Endothelial cell of umbilical vein (primary cell): ENCODE measurements around the gene DMPK. TPM values are rescaled to one million over a fixed set of nuclear protein-coding genes. Genes with fewer than 3 reads are reported as not detected.

Source experiments
- BruUV-seq: library from RNA; stranded (reverse); fragments of 400-500 nt; replicated peaks from 2 replicates; lab custom pipeline; 2021; lab: Mats Ljungman, UMichigan
- CTCF ChIA-PET: fragments of 300-600, 350-600 bp; sonication (Branson Sonifier 250); formaldehyde crosslinking; loops from one replicate; lab custom pipeline; 2021; ENCODE audit warnings: antibody characterized with exemption, inconsistent platforms; lab: Charles Lee
- POLR2A ChIA-PET: fragments of 300-600, 350-600 bp; sonication (Branson Sonifier 250); formaldehyde crosslinking; loops from one replicate; lab custom pipeline; 2021; ENCODE audit warnings: antibody characterized with exemption, inconsistent platforms; lab: Charles Lee
- DNase-seq: peaks from one replicate; pipeline ENCODE4 v3.0.0-alpha.2; 2011; ENCODE audit warnings: low read depth, low spot score
- FAIRE-seq: peaks from 2 replicates; lab custom pipeline; 2011; peaks lifted over from hg19 to GRCh38; lab: Jason Lieb, UNC
- H2AFZ ChIP-seq: 2 replicates; pipeline ENCODE4 v1.6.0; 2012; ENCODE audit warnings: low read depth, low read length, control low read depth, inconsistent platforms
- H3K27ac ChIP-seq: 2 replicates; pipeline ENCODE4 v1.5.1; 2011; ENCODE audit warnings: low read depth, mild to moderate bottlenecking, control low read depth, low read length, moderate library complexity; ENCODE audit not compliant: insufficient read depth
- H3K27me3 ChIP-seq, 2 experiments: 2 replicates each; pipeline versions ENCODE4 v1.6.0 to v1.6.1; 2011; ENCODE audit warnings: low read length in 2 of 2, mixed read lengths in 1 of 2; ENCODE audit not compliant: control insufficient read depth in 2 of 2, insufficient read depth in 2 of 2
- H3K36me3 ChIP-seq, 2 experiments: 2 replicates in 1 of 2; 3 replicates in 1 of 2; pipeline ENCODE4 v1.5.1; 2011; ENCODE audit warnings: low read length in 2 of 2, mild to moderate bottlenecking in 1 of 2, moderate library complexity in 1 of 2; ENCODE audit not compliant: control insufficient read depth in 2 of 2, insufficient read depth in 2 of 2; ENCODE audit errors: extremely low read depth in 1 of 2
- H3K4me1 ChIP-seq: 3 replicates; pipeline ENCODE4 v1.5.1; 2011; ENCODE audit warnings: mild to moderate bottlenecking, low read length; ENCODE audit not compliant: control insufficient read depth, insufficient read depth; ENCODE audit errors: extremely low read depth
- H3K4me2 ChIP-seq: 2 replicates; pipeline ENCODE4 v1.6.1; 2011; ENCODE audit warnings: low read length, control low read depth, mixed read lengths; ENCODE audit not compliant: insufficient read depth
- H3K4me3 ChIP-seq, 3 experiments: fragments of 200-600 bp in 1 of 3; sonication (generic), shearing (Covaris generic) in 1 of 3; replicated peaks in 1 of 3; 2 replicates each; pipeline ENCODE4 v1.5.1; 2011 to 2016; ENCODE audit warnings: control low read depth in 3 of 3, low read length in 3 of 3, mild to moderate bottlenecking in 2 of 3, inconsistent platforms in 1 of 3, low read depth in 1 of 3, moderate library complexity in 1 of 3; ENCODE audit not compliant: insufficient read depth in 1 of 3
- H3K79me2 ChIP-seq: 2 replicates; pipeline ENCODE4 v1.6.0; 2012; ENCODE audit warnings: low read length, inconsistent platforms; ENCODE audit not compliant: control insufficient read depth, insufficient read depth
- H3K9ac ChIP-seq: replicated peaks from 2 replicates; pipeline ENCODE3; 2011; ENCODE audit warnings: low read length, control low read depth; ENCODE audit not compliant: insufficient read depth; ENCODE audit errors: extremely low read depth
- H3K9me1 ChIP-seq: replicated peaks from 3 replicates; pipeline ENCODE4 v1.6.0; 2011; ENCODE audit warnings: mild to moderate bottlenecking, low read length; ENCODE audit not compliant: control insufficient read depth, insufficient read depth; ENCODE audit errors: extremely low read depth
- H3K9me3 ChIP-seq: replicated peaks from 2 replicates; pipeline ENCODE4 v1.5.1; 2012; ENCODE audit warnings: low read length, inconsistent platforms; ENCODE audit not compliant: control insufficient read depth, insufficient read depth
- H4K20me1 ChIP-seq: replicated peaks from 2 replicates; pipeline ENCODE3; 2011; ENCODE audit warnings: mild to moderate bottlenecking, low read length; ENCODE audit not compliant: control insufficient read depth, insufficient read depth; ENCODE audit errors: extremely low read depth
- EZH2 ChIP-seq: IDR thresholded peaks from 2 replicates; pipeline ENCODE4 v1.6.1; 2012; ENCODE audit warnings: borderline replicate concordance, low read depth, mild to moderate bottlenecking, moderate library complexity, low read length, inconsistent platforms; ENCODE audit not compliant: severe bottlenecking
- FOS ChIP-seq: IDR thresholded peaks from 2 replicates; pipeline ENCODE4 v1.6.1; 2011; ENCODE audit warnings: mild to moderate bottlenecking, low read length, moderate library complexity, borderline replicate concordance; ENCODE audit not compliant: insufficient read depth
- GATA2 ChIP-seq: IDR thresholded peaks from 2 replicates; pipeline ENCODE4 v1.7.0; 2011; ENCODE audit warnings: low read depth, mild to moderate bottlenecking, moderate library complexity, mixed read lengths, low read length; ENCODE audit not compliant: insufficient read length, insufficient read depth
- JUN ChIP-seq: IDR thresholded peaks from 2 replicates; pipeline ENCODE4 v1.6.1; 2011; ENCODE audit warnings: borderline replicate concordance, low read depth; ENCODE audit not compliant: insufficient read length, insufficient read depth
- MYC ChIP-seq: IDR thresholded peaks from one replicate; pipeline ENCODE4 v1.6.1; 2011; ENCODE audit warnings: mild to moderate bottlenecking, low read depth, low read length
- POLR2A ChIP-seq: IDR thresholded peaks from 2 replicates; pipeline ENCODE4 v1.6.1; 2012; ENCODE audit warnings: low read depth, mild to moderate bottlenecking, control low read depth, low read length
- POLR2AphosphoS5 ChIP-seq: IDR thresholded peaks from 2 replicates; pipeline ENCODE4 v1.6.1; 2012; ENCODE audit warnings: low read depth, mild to moderate bottlenecking, control low read depth, low read length, moderate library complexity; ENCODE audit not compliant: insufficient read depth
- dilution Hi-C: fragments of 300-500 bp; cut with MboI; formaldehyde crosslinking; loops from one replicate; pipeline ENCODE4 v1.15.0; 2019; ENCODE audit warnings: low sequenced_read_pairs; ENCODE audit not compliant: extremely low pct_ligation_motif_present
- intact Hi-C: fragments of 100-400 bp; cut with micrococcal nuclease; formaldehyde crosslinking; loops from one replicate; pipeline ENCODE4 v1.10.0; 2022
- polyA plus RNA-seq, 4 experiments: library from polyadenylated mRNA; depleted of rRNA in 3 of 4; stranded (reverse) in 3 of 4; unstranded in 1 of 4; fragments of >200 nt; gene quantifications; 2 replicates each; pipeline versions ENCODE4 v1.2.1 to v1.2.3, GENCODE V29; 2011 to 2012; ENCODE audit warnings: missing spikeins in 1 of 4
- total RNA-seq: library from RNA; stranded (reverse); gene quantifications from 2 replicates; pipeline ENCODE4 v1.2.3, GENCODE V29; 2021
- TF ChIP-seq, protein P1 (sequence below), 2 donors: IDR thresholded peaks; 1 replicate in 1 of 2; 2 replicates in 1 of 2; pipeline ENCODE4 v1.5.1; 2011; ENCODE audit warnings: low read length in 2 of 2, mild to moderate bottlenecking in 2 of 2, moderate library complexity in 2 of 2, control low read depth in 1 of 2, inconsistent platforms in 1 of 2, low read depth in 1 of 2; ENCODE audit not compliant: insufficient read depth in 1 of 2; ENCODE audit errors: extremely low read depth in 1 of 2
- TF ChIP-seq, protein P2 (sequence below): IDR thresholded peaks from 2 replicates; pipeline ENCODE4 v1.6.1; 2011; ENCODE audit not compliant: insufficient read depth, insufficient read length

The DMPK gene
- total and polyA plus RNA-seq, 2 donors (not counting 3 experiments of a cell fraction or from before 2014, with no cell fraction given) = 36.6 to 73.3 TPM

DNA sequence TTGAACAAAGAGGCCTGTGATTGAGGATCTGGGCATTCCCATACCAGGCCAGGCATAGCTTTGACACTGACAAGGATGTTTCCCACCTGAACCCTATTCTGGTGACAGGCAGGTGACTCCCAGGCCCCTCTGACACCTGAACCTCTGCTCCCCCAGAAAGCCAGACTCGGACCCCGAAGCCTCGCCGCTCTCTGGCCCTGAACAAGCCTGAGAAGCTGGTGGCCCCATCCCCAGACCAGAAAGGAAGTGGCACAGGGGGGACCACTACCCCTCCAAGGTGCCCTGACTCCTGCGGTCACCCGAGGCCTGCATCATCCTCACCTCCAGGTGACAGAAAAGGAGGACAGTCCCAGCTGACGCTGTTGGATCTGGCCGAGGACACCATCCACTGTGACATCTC is 28.0 kb downstream of the DMPK start:
- no peak overlapping the region for H3K4me2 ChIP-seq
- dilution Hi-C loops = no loop called here
- no peaks in the 10 kb centered on the region for H4K20me1 ChIP-seq
- no peaks in the 10 kb centered on the region for H3K9me3 ChIP-seq
- no peaks in the 10 kb centered on the region for H3K36me3 ChIP-seq
- H2AFZ ChIP-seq = no peak overlapping the region
- no peak overlapping the region for H3K9ac ChIP-seq
- H3K27ac ChIP-seq = no peak overlapping the region
- H3K4me3 ChIP-seq = no peak overlapping the region
- H3K79me2 ChIP-seq = no peaks in the 10 kb centered on the region
- no peaks in the 10 kb centered on the region for H3K4me1 ChIP-seq
- ChIA-PET CTCF (interaction anchor here (1.8 kb wide), 1 partner anchor 11 kb away, joined by 8 read pairs; no protein-coding TSS in a partner anchor), POLR2A (no interaction called here)
- no peaks in the 10 kb centered on the region for H3K9me1 ChIP-seq
- no TSS peak for BruUV-seq
- FAIRE-seq (no peak), DNase-seq (no peak)
- intact Hi-C loops = no loop called here
- no peaks in the 10 kb centered on the region for H3K27me3 ChIP-seq
- TF ChIP-seq POLR2A (no peak), JUN (no peak), FOS (no peak), GATA2 (no peak), MYC (no peak), EZH2 (no peak), POLR2AphosphoS5 (no peak)
- TF ChIP-seq, protein P1, sequence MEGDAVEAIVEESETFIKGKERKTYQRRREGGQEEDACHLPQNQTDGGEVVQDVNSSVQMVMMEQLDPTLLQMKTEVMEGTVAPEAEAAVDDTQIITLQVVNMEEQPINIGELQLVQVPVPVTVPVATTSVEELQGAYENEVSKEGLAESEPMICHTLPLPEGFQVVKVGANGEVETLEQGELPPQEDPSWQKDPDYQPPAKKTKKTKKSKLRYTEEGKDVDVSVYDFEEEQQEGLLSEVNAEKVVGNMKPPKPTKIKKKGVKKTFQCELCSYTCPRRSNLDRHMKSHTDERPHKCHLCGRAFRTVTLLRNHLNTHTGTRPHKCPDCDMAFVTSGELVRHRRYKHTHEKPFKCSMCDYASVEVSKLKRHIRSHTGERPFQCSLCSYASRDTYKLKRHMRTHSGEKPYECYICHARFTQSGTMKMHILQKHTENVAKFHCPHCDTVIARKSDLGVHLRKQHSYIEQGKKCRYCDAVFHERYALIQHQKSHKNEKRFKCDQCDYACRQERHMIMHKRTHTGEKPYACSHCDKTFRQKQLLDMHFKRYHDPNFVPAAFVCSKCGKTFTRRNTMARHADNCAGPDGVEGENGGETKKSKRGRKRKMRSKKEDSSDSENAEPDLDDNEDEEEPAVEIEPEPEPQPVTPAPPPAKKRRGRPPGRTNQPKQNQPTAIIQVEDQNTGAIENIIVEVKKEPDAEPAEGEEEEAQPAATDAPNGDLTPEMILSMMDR (IDR thresholded peaks at IDR 0.05; ENCODE audit: extremely low read depth in 1 of 2, insufficient read depth in 1 of 2, low read depth in 1 of 2, low read length in 2 of 2) = no peak
- TF ChIP-seq, protein P2, sequence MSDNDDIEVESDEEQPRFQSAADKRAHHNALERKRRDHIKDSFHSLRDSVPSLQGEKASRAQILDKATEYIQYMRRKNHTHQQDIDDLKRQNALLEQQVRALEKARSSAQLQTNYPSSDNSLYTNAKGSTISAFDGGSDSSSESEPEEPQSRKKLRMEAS = no peak
